ENCODE results near the gene NOD2. TPM values are rescaled to one million over a fixed set of nuclear protein-coding genes. Genes with fewer than 3 reads are reported as not detected.

The NOD2 gene
- total RNA-seq, 1 donor from 2014 or later: not detected

DNA sequence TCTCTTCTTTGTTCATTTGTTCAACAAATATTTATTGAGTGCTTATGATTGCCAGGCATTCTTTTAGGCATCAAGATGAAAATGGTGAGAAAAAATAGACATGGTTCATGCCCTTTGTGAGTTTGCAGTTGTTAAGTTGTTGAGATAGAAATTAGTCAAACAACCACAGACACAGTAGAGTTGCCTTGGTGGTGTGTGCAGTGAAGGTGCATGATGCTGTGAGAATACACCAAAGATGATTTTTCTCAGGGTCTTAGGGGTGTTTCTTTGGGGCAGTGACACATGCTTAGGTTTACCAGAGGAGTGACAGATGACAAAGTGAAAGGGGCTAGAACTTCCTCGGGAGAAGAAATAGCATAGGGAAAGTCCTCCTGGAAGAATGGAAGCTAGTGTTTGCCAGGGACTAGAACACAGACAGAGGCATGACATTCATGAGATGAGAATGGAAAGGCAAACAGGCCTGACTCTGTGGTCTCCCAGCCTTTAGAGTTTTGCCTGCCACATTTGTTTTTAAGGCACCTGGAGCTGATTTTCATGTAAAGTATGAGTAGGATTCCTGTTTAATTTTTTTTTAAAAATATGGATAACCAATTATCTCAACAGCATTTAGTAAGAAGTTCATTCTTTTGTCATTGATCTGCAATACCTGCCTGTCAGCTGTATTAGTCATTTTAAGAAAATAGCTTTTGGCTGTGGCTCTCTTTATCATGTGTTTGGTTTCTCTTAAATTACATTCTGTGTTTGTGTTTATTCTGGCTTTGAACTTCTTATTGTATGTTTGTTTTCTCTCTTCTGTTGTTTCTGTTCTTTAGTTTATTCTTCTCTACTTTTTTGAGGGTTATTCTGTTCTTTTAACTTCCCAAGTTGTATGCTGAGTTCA, 85.1 kb downstream of the NOD2 start:
- no peaks in the 10 kb centered on the region for H3K27me3 ChIP-seq (ENCODE audit: insufficient read depth, low read length)
- no peak overlapping the region for H3K27ac ChIP-seq (ENCODE audit: low read depth, low read length)
- no peaks in the 10 kb centered on the region for H4K20me1 ChIP-seq (ENCODE audit: insufficient read depth, low read length)
- H2AFZ ChIP-seq (ENCODE audit: low read depth, low read length): no peak overlapping the region
- Mint-ChIP-seq H3K36me3 (ENCODE audit: low read depth, unreplicated experiment) (peaks cover 16% of the 10 kb centered on the region), H3K27ac (ENCODE audit: unreplicated experiment) (no peak overlapping the region), H3K27me3 (ENCODE audit: low read depth, unreplicated experiment) (no peaks in the 10 kb centered on the region), H3K9me3 (ENCODE audit: unreplicated experiment) (no peaks in the 10 kb centered on the region), H3K4me3 (ENCODE audit: unreplicated experiment) (no peak overlapping the region), H3K4me1 (ENCODE audit: low read depth, unreplicated experiment) (peaks cover 3% of the 10 kb centered on the region)
- no peak overlapping the region for H3K9ac ChIP-seq (ENCODE audit: low read length)
- TF ChIP-seq, protein P1, sequence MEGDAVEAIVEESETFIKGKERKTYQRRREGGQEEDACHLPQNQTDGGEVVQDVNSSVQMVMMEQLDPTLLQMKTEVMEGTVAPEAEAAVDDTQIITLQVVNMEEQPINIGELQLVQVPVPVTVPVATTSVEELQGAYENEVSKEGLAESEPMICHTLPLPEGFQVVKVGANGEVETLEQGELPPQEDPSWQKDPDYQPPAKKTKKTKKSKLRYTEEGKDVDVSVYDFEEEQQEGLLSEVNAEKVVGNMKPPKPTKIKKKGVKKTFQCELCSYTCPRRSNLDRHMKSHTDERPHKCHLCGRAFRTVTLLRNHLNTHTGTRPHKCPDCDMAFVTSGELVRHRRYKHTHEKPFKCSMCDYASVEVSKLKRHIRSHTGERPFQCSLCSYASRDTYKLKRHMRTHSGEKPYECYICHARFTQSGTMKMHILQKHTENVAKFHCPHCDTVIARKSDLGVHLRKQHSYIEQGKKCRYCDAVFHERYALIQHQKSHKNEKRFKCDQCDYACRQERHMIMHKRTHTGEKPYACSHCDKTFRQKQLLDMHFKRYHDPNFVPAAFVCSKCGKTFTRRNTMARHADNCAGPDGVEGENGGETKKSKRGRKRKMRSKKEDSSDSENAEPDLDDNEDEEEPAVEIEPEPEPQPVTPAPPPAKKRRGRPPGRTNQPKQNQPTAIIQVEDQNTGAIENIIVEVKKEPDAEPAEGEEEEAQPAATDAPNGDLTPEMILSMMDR (IDR thresholded peaks at IDR 0.05; ENCODE audit: insufficient read depth, low read depth, low read length): no peak
- no peak for TF ChIP-seq EZH2 (IDR thresholded peaks at IDR 0.05; ENCODE audit: insufficient read depth, low read length)
- no peaks in the 10 kb centered on the region for H3K79me2 ChIP-seq (ENCODE audit: insufficient read depth, low read length)
- no peak overlapping the region for H3K4me2 ChIP-seq (ENCODE audit: low read length)
- DNase-seq (ENCODE audit: low read depth) (no peak), FAIRE-seq (no peak)
- H3K9me3 ChIP-seq (ENCODE audit: insufficient read depth, low read depth, low read length): no peaks in the 10 kb centered on the region
- no peaks in the 10 kb centered on the region for H3K36me3 ChIP-seq (ENCODE audit: insufficient read depth, low read length)
- H3K4me3 ChIP-seq (ENCODE audit: insufficient read depth, low read depth, low read length): no peak overlapping the region
- H3K4me1 ChIP-seq (ENCODE audit: insufficient read depth, low read length): no peaks in the 10 kb centered on the region

DNA sequence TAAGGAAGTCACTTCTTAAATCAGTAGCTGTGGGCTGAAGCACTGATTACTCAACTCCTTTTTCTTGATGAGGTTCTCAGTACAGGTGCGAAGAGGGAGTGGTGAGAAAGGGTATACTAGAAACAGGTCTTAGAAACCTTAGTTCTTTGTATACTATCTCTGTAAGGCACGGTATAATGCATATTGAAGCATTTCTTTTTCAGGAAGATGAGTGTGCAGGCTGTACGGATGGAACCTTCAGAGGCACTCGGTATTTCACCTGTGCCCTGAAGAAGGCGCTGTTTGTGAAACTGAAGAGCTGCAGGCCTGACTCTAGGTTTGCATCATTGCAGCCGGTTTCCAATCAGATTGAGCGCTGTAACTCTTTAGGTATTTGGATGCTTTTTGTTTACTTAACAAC, 87.6 kb downstream of the NOD2 start:
- FAIRE-seq: no peak
- Histone ChIP-seq H3K9me3 (ENCODE audit: insufficient read depth, low read depth, low read length) (no peaks in the 10 kb centered on the region), H2AFZ (ENCODE audit: low read depth, low read length) (no peak overlapping the region), H3K79me2 (ENCODE audit: insufficient read depth, low read length) (no peaks in the 10 kb centered on the region), H3K4me3 (ENCODE audit: insufficient read depth, low read depth, low read length) (no peak overlapping the region), H3K27ac (ENCODE audit: low read depth, low read length) (no peak overlapping the region), H3K4me2 (ENCODE audit: low read length) (no peak overlapping the region), H4K20me1 (ENCODE audit: insufficient read depth, low read length) (no peaks in the 10 kb centered on the region), H3K9ac (ENCODE audit: low read length) (no peak overlapping the region), H3K4me1 (ENCODE audit: insufficient read depth, low read length) (no peaks in the 10 kb centered on the region), H3K36me3 (ENCODE audit: insufficient read depth, low read length) (no peaks in the 10 kb centered on the region), H3K27me3 (ENCODE audit: insufficient read depth, low read length) (no peaks in the 10 kb centered on the region)
- H3K4me1 Mint-ChIP-seq (ENCODE audit: low read depth, unreplicated experiment): peaks cover 3% of the 10 kb centered on the region
- H3K27ac Mint-ChIP-seq (ENCODE audit: unreplicated experiment): no peak overlapping the region
- DNase-seq (ENCODE audit: low read depth): no peak
- H3K27me3 Mint-ChIP-seq (ENCODE audit: low read depth, unreplicated experiment): no peaks in the 10 kb centered on the region
- no peak overlapping the region for H3K4me3 Mint-ChIP-seq (ENCODE audit: unreplicated experiment)
- TF ChIP-seq, protein P1 (IDR thresholded peaks at IDR 0.05; ENCODE audit: insufficient read depth, low read depth, low read length): no peak
- TF ChIP-seq EZH2 (IDR thresholded peaks at IDR 0.05; ENCODE audit: insufficient read depth, low read length): no peak
- H3K9me3 Mint-ChIP-seq (ENCODE audit: unreplicated experiment): no peaks in the 10 kb centered on the region
- H3K36me3 Mint-ChIP-seq (ENCODE audit: low read depth, unreplicated experiment): peaks cover 16% of the 10 kb centered on the region

DNA sequence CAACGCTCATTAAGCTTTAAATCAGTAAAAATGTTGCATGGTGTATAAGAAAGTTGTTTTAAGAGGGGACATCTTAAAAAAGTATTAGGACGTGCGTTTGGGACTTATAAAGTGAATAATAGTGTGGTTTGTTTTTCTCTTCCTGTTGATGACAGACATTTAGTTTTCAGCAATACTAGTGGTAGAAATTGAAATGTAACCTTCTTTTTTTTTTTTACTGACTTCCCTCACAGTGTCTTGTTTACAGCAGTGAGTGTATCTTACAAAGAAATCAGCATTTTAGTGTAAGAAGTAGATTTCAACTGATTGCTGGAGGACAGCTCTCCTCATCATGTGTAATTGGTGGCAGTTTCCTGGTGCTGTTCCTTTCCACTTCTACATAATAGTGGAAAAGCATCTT, 88.1 kb downstream of the NOD2 start:
- H3K36me3 ChIP-seq (ENCODE audit: insufficient read depth, low read length): no peaks in the 10 kb centered on the region
- H3K9ac ChIP-seq (ENCODE audit: low read length): no peak overlapping the region
- H3K4me2 ChIP-seq (ENCODE audit: low read length): no peak overlapping the region
- FAIRE-seq (no peak), DNase-seq (ENCODE audit: low read depth) (no peak)
- H3K79me2 ChIP-seq (ENCODE audit: insufficient read depth, low read length): no peaks in the 10 kb centered on the region
- no peak overlapping the region for H3K4me3 Mint-ChIP-seq (ENCODE audit: unreplicated experiment)
- no peak overlapping the region for H2AFZ ChIP-seq (ENCODE audit: low read depth, low read length)
- H3K4me3 ChIP-seq (ENCODE audit: insufficient read depth, low read depth, low read length): no peak overlapping the region
- H3K27me3 ChIP-seq (ENCODE audit: insufficient read depth, low read length): no peaks in the 10 kb centered on the region
- no peaks in the 10 kb centered on the region for H3K9me3 Mint-ChIP-seq (ENCODE audit: unreplicated experiment)
- H3K27ac Mint-ChIP-seq (ENCODE audit: unreplicated experiment): no peak overlapping the region
- H3K27me3 Mint-ChIP-seq (ENCODE audit: low read depth, unreplicated experiment): no peaks in the 10 kb centered on the region
- no peaks in the 10 kb centered on the region for H4K20me1 ChIP-seq (ENCODE audit: insufficient read depth, low read length)
- H3K4me1 Mint-ChIP-seq (ENCODE audit: low read depth, unreplicated experiment): peaks cover 3% of the 10 kb centered on the region
- peaks cover 16% of the 10 kb centered on the region for H3K36me3 Mint-ChIP-seq (ENCODE audit: low read depth, unreplicated experiment)
- no peaks in the 10 kb centered on the region for H3K9me3 ChIP-seq (ENCODE audit: insufficient read depth, low read depth, low read length)
- H3K27ac ChIP-seq (ENCODE audit: low read depth, low read length): no peak overlapping the region
- H3K4me1 ChIP-seq (ENCODE audit: insufficient read depth, low read length): no peaks in the 10 kb centered on the region
- no peak for TF ChIP-seq EZH2 (IDR thresholded peaks at IDR 0.05; ENCODE audit: insufficient read depth, low read length)
- TF ChIP-seq, protein P1 (IDR thresholded peaks at IDR 0.05; ENCODE audit: insufficient read depth, low read depth, low read length): no peak

Data from astrocyte (in vitro differentiated cells and primary cell).